MM.1S (cell line): ENCODE measurements around the gene SMC6.

Experiments
- CTCF ChIP-seq: fragments of 300-600 bp; sonication (generic); IDR thresholded peaks from 2 replicates; pipeline ENCODE4 v1.5.1; 2016; ENCODE audit warnings: antibody characterized with exemption, low read length, mixed read lengths
- EZH2 ChIP-seq: fragments of 300-600 bp; sonication (generic); optimal IDR thresholded peaks from 2 replicates; pipeline ENCODE3; 2017; ENCODE audit warnings: low read depth, mild to moderate bottlenecking, antibody characterized with exemption, low read length, mixed read lengths
- EZH2phosphoT487 ChIP-seq: fragments of 300-600 bp; sonication (generic); IDR thresholded peaks from 2 replicates; pipeline ENCODE4 v1.6.1; 2018; ENCODE audit warnings: antibody characterized with exemption, low read length

- TF ChIP-seq CTCF: no peak
- no peak for TF ChIP-seq EZH2
- TF ChIP-seq EZH2phosphoT487: no peak
These were observed 100.8 kb downstream of the SMC6 start for GRCh38 chr2:17652681-17653394.
